Measurements from ENCODE around the gene GART. TPM values are rescaled to one million over a fixed set of nuclear protein-coding genes. Genes with fewer than 3 reads are reported as not detected.

GART gene
- polyA plus RNA-seq, 1 donor (not counting 4 experiments of a cell fraction or from before 2014, with no cell fraction given) = 50.3 TPM

GRCh38 chr21:33479679-33480480, 62.0 kb downstream of the GART start, which contains the start of gene TMEM50B:
Gene TMEM50B (minus strand): TSS chr21:33479974. CDS start chr21:33468885, 11,089 bp downstream.
- DNase-seq (ENCODE audit: low read depth, low spot score) = peak; percentile 66
- Histone ChIP-seq H3K79me2 (ENCODE audit: control insufficient read depth, insufficient read depth, low read length) (peaks cover 25% of the 10 kb centered on the region), H4K20me1 (ENCODE audit: control insufficient read depth, extremely low read depth, insufficient read depth, low read length) (no peaks in the 10 kb centered on the region), H3K4me1 (ENCODE audit: control insufficient read depth, extremely low read depth, insufficient read depth, low read length) (peaks cover 8% of the 10 kb centered on the region), H3K36me3 (ENCODE audit: control insufficient read depth in 2 of 2, extremely low read depth in 1 of 2, insufficient read depth in 2 of 2, low read length in 2 of 2) (no peaks in the 10 kb centered on the region), H3K27me3 (ENCODE audit: control insufficient read depth, extremely low read depth, insufficient read depth, low read length) (no peaks in the 10 kb centered on the region), H3K9me3 (ENCODE audit: control insufficient read depth, low read depth, low read length) (no peaks in the 10 kb centered on the region), H3K4me3 (ENCODE audit: control insufficient read depth in 2 of 3, extremely low read depth in 1 of 3, insufficient read depth in 2 of 3, low read depth in 1 of 3, low read length in 3 of 3) (peak within 1 kb of the TSS; percentile 90 to 98 (median 94)), H3K4me2 (ENCODE audit: control insufficient read depth, extremely low read depth, insufficient read depth, low read depth, low read length) (peak within 1 kb of the TSS; percentile 94), H3K9me1 (ENCODE audit: control insufficient read depth, extremely low read depth, insufficient read depth, low read length) (no peaks in the 10 kb centered on the region), H2AFZ (ENCODE audit: control insufficient read depth, low read length) (peak within 1 kb of the TSS; percentile 87), H3K9ac (ENCODE audit: control insufficient read depth, extremely low read depth, insufficient read depth, low read length) (peak within 1 kb of the TSS; percentile 91), H3K27ac (ENCODE audit: control insufficient read depth, insufficient read depth, low read length) (peak within 1 kb of the TSS; percentile 83)
- no peak for FAIRE-seq
- peak; percentile 6 to 30 (median 23) for TF ChIP-seq CTCF (optimal IDR thresholded peaks at IDR 0.05 in 1 of 3, IDR thresholded peaks at IDR 0.05 in 1 of 3, conservative IDR thresholded peaks at IDR 0.05 in 1 of 3; ENCODE audit: extremely low read depth in 1 of 3, insufficient read depth in 2 of 3, low read length in 3 of 3)
- no peak for TF ChIP-seq EZH2 (IDR thresholded peaks at IDR 0.05; ENCODE audit: low read length)
- dilution Hi-C loops (cut with MboI; ENCODE audit: extremely low pct_ligation_motif_present, low sequenced_read_pairs) = no loop called here

- dilution Hi-C loops (cut with MboI; ENCODE audit: extremely low pct_ligation_motif_present, low sequenced_read_pairs) = no loop called here
- peak overlapping the region; percentile 83 for H3K27ac ChIP-seq (ENCODE audit: control insufficient read depth, insufficient read depth, low read length)
- peak overlapping the region; percentile 90 to 98 (median 94) for H3K4me3 ChIP-seq (ENCODE audit: control insufficient read depth in 2 of 3, extremely low read depth in 1 of 3, insufficient read depth in 2 of 3, low read depth in 1 of 3, low read length in 3 of 3)
- no peaks in the 10 kb centered on the region for H3K36me3 ChIP-seq (ENCODE audit: control insufficient read depth in 2 of 2, extremely low read depth in 1 of 2, insufficient read depth in 2 of 2, low read length in 2 of 2)
- H3K4me1 ChIP-seq (ENCODE audit: control insufficient read depth, extremely low read depth, insufficient read depth, low read length) = peaks cover 8% of the 10 kb centered on the region
- no peaks in the 10 kb centered on the region for H3K9me3 ChIP-seq (ENCODE audit: control insufficient read depth, low read depth, low read length)
- no peaks in the 10 kb centered on the region for H3K9me1 ChIP-seq (ENCODE audit: control insufficient read depth, extremely low read depth, insufficient read depth, low read length)
- peaks cover 30% of the 10 kb centered on the region for H3K79me2 ChIP-seq (ENCODE audit: control insufficient read depth, insufficient read depth, low read length)
- no peak for FAIRE-seq
- no peaks in the 10 kb centered on the region for H4K20me1 ChIP-seq (ENCODE audit: control insufficient read depth, extremely low read depth, insufficient read depth, low read length)
- H2AFZ ChIP-seq (ENCODE audit: control insufficient read depth, low read length) = peak overlapping the region; percentile 87
- peak overlapping the region; percentile 94 for H3K4me2 ChIP-seq (ENCODE audit: control insufficient read depth, extremely low read depth, insufficient read depth, low read depth, low read length)
- TF ChIP-seq EZH2 (IDR thresholded peaks at IDR 0.05; ENCODE audit: low read length) = no peak
- peak in 1 of 3 experiments; percentile 17 for TF ChIP-seq CTCF (optimal IDR thresholded peaks at IDR 0.05 in 1 of 3, IDR thresholded peaks at IDR 0.05 in 1 of 3, conservative IDR thresholded peaks at IDR 0.05 in 1 of 3; ENCODE audit: extremely low read depth in 1 of 3, insufficient read depth in 2 of 3, low read length in 3 of 3)
- H3K27me3 ChIP-seq (ENCODE audit: control insufficient read depth, extremely low read depth, insufficient read depth, low read length) = no peaks in the 10 kb centered on the region
- DNase-seq (ENCODE audit: low read depth, low spot score) = no peak
- H3K9ac ChIP-seq (ENCODE audit: control insufficient read depth, extremely low read depth, insufficient read depth, low read length) = peak overlapping the region; percentile 91
Measured at GRCh38 chr21:33478935-33479678, 62.8 kb downstream of the GART start.
